Osteocyte (in vitro differentiated cells): ENCODE measurements around the gene SNAPC2. TPM values are rescaled to one million over a fixed set of nuclear protein-coding genes. Genes with fewer than 3 reads are reported as not detected.

ENCODE experiments used
- DNase-seq: peaks from one replicate; pipeline ENCODE4 v3.0.0; 2021; ENCODE audit warnings: mixed read lengths; ENCODE audit not compliant: unreplicated experiment; ENCODE audit errors: extremely low spot score
- H3K27ac Mint-ChIP-seq: one replicate; pipeline ENCODE4 v1.8.0; 2021; ENCODE audit warnings: mild to moderate bottlenecking, mixed read lengths; ENCODE audit not compliant: unreplicated experiment
- H3K27me3 Mint-ChIP-seq: one replicate; pipeline ENCODE4 v1.8.0; 2021; ENCODE audit warnings: mixed read lengths; ENCODE audit not compliant: unreplicated experiment
- H3K36me3 Mint-ChIP-seq: one replicate; pipeline ENCODE4 v1.8.0; 2021; ENCODE audit warnings: mixed read lengths; ENCODE audit not compliant: unreplicated experiment
- H3K4me1 Mint-ChIP-seq: one replicate; pipeline ENCODE4 v1.8.0; 2021; ENCODE audit warnings: mixed read lengths; ENCODE audit not compliant: unreplicated experiment
- H3K4me3 Mint-ChIP-seq: one replicate; pipeline ENCODE4 v1.8.0; 2021; ENCODE audit warnings: mild to moderate bottlenecking, moderate library complexity, mixed read lengths; ENCODE audit not compliant: unreplicated experiment
- H3K9me3 Mint-ChIP-seq: one replicate; pipeline ENCODE4 v1.8.0; 2021; ENCODE audit warnings: mixed read lengths; ENCODE audit not compliant: unreplicated experiment
- total RNA-seq: library from RNA; stranded (reverse); gene quantifications from 2 replicates; pipeline ENCODE4 v1.2.1, GENCODE V29; 2021
- TF ChIP-seq, protein P1 (sequence below): fragments of 200-600 bp; sonication (generic); IDR thresholded peaks from 2 replicates; pipeline ENCODE4 v1.5.0; 2021; ENCODE audit warnings: antibody characterized with exemption, mild to moderate bottlenecking, moderate library complexity

SNAPC2 gene
- total RNA-seq, 1 donor from 2014 or later, result 19.6 TPM

DNA sequence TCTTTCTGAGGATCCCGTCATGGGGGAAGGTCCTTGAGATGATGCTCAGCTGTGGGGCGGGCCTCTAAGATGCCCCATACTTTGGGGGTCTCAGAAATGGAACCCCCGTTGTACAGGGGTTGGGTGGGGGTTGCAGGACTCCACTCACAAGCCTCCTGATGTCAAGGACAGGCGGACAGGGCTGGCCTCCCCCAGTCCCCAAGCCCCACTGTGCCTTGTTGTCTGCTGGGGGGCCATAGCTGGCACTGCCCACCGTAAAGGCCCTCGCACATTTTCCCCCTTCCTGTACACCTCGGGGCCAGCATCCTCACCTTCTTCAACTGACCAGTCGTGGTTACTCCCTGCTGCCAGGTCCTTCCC, 2.7 kb downstream of the SNAPC2 start:
- TF ChIP-seq, protein P1, sequence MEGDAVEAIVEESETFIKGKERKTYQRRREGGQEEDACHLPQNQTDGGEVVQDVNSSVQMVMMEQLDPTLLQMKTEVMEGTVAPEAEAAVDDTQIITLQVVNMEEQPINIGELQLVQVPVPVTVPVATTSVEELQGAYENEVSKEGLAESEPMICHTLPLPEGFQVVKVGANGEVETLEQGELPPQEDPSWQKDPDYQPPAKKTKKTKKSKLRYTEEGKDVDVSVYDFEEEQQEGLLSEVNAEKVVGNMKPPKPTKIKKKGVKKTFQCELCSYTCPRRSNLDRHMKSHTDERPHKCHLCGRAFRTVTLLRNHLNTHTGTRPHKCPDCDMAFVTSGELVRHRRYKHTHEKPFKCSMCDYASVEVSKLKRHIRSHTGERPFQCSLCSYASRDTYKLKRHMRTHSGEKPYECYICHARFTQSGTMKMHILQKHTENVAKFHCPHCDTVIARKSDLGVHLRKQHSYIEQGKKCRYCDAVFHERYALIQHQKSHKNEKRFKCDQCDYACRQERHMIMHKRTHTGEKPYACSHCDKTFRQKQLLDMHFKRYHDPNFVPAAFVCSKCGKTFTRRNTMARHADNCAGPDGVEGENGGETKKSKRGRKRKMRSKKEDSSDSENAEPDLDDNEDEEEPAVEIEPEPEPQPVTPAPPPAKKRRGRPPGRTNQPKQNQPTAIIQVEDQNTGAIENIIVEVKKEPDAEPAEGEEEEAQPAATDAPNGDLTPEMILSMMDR, result no peak
- Mint-ChIP-seq H3K27me3 (no peaks in the 10 kb centered on the region), H3K4me3 (no peak overlapping the region), H3K9me3 (no peaks in the 10 kb centered on the region), H3K4me1 (peaks cover 33% of the 10 kb centered on the region), H3K36me3 (no peaks in the 10 kb centered on the region), H3K27ac (no peak overlapping the region)
- DNase-seq, result no peak

DNA sequence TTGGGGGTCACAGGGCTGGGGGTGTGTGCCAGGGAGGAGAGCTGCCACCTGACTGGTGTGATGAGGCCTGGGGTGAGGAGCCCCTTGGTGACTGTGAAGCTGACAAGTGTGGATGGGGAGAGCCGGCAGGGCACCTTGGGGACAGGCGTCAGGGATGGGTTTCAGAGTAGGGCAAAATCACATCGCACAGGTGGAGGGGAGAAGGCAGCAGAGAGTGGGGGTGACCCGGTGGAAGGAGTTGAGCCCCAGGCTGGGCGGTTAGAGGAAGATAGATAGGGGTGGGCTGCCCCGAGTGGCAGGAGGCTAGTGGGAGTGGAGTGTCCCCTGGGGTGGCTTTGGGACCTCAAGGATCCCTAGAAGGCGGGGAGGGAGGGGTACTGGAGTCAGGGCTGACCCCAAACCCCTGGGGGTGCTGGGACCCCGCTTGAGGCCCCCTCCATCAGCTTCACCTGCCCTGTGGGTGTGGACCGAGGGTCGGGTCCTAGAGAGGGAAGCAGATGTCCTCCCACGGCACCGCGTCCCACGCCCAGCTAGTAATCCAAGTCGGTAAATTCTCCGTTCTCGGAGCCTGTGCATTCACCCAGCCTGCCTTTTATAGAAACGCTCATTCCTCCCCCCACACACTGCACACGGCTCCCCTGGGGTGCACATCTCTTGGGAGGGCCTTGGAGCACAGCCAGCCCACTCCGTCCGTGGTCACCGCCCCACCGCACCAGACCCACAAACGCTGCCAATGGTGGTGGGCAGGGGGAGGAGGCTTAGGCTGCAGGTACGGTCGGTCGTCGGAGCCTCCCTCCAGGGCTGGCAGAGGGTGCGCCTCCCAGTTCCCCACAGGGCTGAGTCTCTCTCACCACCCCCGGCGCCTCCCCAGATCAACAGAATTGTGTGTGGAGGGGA, 3.4 kb downstream of the SNAPC2 start:
- H3K9me3 Mint-ChIP-seq, result no peaks in the 10 kb centered on the region
- peaks cover 39% of the 10 kb centered on the region for H3K4me1 Mint-ChIP-seq
- no peaks in the 10 kb centered on the region for H3K27me3 Mint-ChIP-seq
- H3K27ac Mint-ChIP-seq, result peak overlapping the region; percentile 23
- peaks cover 4% of the 10 kb centered on the region for H3K36me3 Mint-ChIP-seq
- TF ChIP-seq, protein P1, result no peak
- no peak for DNase-seq
- H3K4me3 Mint-ChIP-seq, result no peak overlapping the region

DNA sequence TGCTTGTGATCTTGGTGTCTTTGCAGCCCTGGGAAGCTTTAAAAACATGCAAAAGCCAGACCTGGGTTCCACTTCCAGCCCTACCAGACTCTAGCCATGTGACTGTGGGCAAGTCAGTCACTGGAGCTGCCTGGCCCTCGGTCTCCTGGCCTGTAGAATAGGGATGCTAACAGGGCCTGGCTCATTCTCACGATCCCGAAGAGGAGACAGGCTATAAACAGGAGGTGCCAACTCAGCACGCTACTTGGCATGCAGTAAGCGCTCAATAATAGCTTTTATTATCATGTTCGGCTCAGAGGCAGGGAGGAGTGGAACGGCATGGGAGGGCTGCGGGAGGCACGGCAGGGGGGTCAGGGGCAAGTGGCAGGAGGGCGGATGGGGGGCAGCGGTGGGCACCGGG, 4.1 kb downstream of the SNAPC2 start:
- Mint-ChIP-seq H3K9me3 (no peaks in the 10 kb centered on the region), H3K4me1 (peaks cover 46% of the 10 kb centered on the region), H3K27me3 (no peaks in the 10 kb centered on the region), H3K4me3 (no peak overlapping the region), H3K27ac (peak overlapping the region; percentile 70), H3K36me3 (peaks cover 5% of the 10 kb centered on the region)
- TF ChIP-seq, protein P1, result no peak
- DNase-seq, result no peak

DNA sequence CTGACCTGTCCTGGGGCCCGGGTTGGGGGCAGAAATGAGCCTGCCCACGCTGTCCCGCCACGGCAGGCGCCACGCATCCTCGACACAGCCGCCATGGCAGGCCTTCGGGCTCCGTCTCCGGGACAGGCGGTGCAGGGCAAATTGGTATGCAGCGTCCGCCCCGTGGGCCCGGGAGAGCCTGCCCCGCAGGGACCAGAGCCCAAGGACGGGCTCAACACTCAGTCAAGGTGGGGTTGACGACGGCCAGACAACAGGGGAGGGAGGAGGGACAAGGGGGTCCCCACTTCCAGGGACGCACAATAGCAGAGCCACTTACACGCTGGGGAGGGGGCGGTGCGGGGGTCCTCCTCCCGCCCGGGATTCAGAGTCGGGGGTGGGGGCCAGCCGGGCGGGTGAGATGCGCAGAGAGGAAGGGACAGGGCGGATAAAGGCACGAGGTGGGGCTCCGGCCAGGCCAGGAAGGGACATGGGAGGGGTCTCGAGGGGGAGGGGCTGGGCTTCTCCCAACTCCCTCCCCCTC, 4.6 kb downstream of the SNAPC2 start:
- H3K27me3 Mint-ChIP-seq, result no peaks in the 10 kb centered on the region
- peaks cover 48% of the 10 kb centered on the region for H3K4me1 Mint-ChIP-seq
- TF ChIP-seq, protein P1, result no peak
- DNase-seq, result no peak
- no peaks in the 10 kb centered on the region for H3K9me3 Mint-ChIP-seq
- no peak overlapping the region for H3K27ac Mint-ChIP-seq
- H3K4me3 Mint-ChIP-seq, result peak overlapping the region; percentile 42
- peaks cover 5% of the 10 kb centered on the region for H3K36me3 Mint-ChIP-seq

DNA sequence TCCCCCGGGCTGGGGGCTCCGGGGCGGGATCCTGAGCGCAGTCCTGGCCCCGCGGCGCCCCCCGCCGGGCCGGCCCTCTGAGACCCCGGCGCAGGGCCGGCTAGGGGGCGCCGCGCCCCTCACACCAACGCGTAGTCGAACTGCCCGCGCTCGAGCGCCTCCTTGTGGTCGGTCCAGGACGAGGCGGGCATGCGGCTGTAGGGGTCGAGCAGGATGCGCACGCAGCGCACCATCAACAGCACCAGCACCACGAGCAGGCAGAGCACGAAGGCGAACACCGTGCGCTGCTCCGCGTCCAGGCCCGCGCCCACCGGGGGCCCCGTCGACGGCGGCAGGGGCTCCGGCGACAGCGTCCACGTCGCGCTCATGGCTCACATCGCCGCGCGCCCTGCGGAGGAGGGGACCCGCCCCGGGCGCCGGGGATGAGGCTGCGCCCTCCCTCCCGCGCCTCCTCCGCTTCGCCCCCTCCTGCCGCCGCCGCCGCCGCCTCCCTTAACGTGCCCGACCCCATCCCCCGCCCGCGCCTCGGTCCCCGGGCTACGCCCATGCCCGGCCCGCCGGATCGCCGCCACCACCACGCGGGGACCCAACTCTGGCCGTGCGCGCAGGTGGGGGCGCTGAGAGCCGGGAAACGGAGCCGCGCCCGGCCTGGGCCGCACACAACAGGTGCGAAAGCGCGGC, 5.2 kb downstream of the SNAPC2 start:
- H3K4me3 Mint-ChIP-seq, result peak overlapping the region; percentile 79
- H3K36me3 Mint-ChIP-seq, result peaks cover 5% of the 10 kb centered on the region
- peaks cover 48% of the 10 kb centered on the region for H3K4me1 Mint-ChIP-seq
- H3K27me3 Mint-ChIP-seq, result no peaks in the 10 kb centered on the region
- TF ChIP-seq, protein P1, result peak; percentile 98
- peak; percentile 95 for DNase-seq
- H3K27ac Mint-ChIP-seq, result peak overlapping the region; percentile 62
- no peaks in the 10 kb centered on the region for H3K9me3 Mint-ChIP-seq
